ENCODE results near the gene USP11. TPM values are rescaled to one million over a fixed set of nuclear protein-coding genes. Genes with fewer than 3 reads are reported as not detected.
A peak's percentile ranks its signal among the peaks of the same experiment; 100 is the strongest.

The USP11 gene
- total and polyA plus RNA-seq, 2 experiments from 2014 or later, result 64.2 to 65.1 TPM

DNA sequence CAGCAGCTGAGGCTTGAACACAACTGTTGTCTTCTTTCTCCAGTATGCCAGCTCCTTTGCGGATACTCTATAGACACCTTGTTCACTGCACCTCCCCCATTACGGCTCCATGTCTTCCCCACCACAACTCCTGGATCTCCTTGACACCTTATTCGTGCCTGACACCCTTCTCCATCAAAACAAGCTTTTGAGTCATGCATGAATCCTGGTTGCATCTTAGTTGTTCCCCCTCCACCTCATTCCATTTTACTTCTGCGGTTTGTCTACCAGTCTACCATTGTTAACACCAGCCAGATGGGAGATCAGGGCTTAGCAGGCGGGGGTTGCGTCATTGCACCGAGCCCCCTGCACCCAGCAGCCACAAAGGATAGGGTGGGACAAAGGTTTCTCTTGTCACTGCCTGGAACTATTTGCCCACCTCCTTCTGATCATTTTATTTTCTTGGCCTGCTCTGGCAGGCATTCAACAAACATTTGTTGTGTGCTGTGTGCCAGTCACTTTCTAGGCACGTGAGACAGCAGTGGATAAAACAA is 16.4 kb upstream of the USP11 start (continued):
- TF ChIP-seq NANOG (IDR thresholded peaks at IDR 0.05; ENCODE audit: borderline replicate concordance), result no peak
- no peak for TF ChIP-seq JUNB (IDR thresholded peaks at IDR 0.05; ENCODE audit: unreplicated experiment)
- TF ChIP-seq, protein P1, sequence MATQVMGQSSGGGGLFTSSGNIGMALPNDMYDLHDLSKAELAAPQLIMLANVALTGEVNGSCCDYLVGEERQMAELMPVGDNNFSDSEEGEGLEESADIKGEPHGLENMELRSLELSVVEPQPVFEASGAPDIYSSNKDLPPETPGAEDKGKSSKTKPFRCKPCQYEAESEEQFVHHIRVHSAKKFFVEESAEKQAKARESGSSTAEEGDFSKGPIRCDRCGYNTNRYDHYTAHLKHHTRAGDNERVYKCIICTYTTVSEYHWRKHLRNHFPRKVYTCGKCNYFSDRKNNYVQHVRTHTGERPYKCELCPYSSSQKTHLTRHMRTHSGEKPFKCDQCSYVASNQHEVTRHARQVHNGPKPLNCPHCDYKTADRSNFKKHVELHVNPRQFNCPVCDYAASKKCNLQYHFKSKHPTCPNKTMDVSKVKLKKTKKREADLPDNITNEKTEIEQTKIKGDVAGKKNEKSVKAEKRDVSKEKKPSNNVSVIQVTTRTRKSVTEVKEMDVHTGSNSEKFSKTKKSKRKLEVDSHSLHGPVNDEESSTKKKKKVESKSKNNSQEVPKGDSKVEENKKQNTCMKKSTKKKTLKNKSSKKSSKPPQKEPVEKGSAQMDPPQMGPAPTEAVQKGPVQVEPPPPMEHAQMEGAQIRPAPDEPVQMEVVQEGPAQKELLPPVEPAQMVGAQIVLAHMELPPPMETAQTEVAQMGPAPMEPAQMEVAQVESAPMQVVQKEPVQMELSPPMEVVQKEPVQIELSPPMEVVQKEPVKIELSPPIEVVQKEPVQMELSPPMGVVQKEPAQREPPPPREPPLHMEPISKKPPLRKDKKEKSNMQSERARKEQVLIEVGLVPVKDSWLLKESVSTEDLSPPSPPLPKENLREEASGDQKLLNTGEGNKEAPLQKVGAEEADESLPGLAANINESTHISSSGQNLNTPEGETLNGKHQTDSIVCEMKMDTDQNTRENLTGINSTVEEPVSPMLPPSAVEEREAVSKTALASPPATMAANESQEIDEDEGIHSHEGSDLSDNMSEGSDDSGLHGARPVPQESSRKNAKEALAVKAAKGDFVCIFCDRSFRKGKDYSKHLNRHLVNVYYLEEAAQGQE (IDR thresholded peaks at IDR 0.05; ENCODE audit: unreplicated experiment), result no peak
- no peak for TF ChIP-seq STAT1 (IDR thresholded peaks at IDR 0.05; ENCODE audit: unreplicated experiment)
- TF ChIP-seq CREB1 (CRISPR knock-in tag; IDR thresholded peaks at IDR 0.05; ENCODE audit: low read depth), result no peak
- no peak for TF ChIP-seq ZNF114 (CRISPR knock-in tag; IDR thresholded peaks at IDR 0.05)
- TF ChIP-seq POLR2AphosphoS5 (IDR thresholded peaks at IDR 0.05; ENCODE audit: low read depth), result no peak

DNA sequence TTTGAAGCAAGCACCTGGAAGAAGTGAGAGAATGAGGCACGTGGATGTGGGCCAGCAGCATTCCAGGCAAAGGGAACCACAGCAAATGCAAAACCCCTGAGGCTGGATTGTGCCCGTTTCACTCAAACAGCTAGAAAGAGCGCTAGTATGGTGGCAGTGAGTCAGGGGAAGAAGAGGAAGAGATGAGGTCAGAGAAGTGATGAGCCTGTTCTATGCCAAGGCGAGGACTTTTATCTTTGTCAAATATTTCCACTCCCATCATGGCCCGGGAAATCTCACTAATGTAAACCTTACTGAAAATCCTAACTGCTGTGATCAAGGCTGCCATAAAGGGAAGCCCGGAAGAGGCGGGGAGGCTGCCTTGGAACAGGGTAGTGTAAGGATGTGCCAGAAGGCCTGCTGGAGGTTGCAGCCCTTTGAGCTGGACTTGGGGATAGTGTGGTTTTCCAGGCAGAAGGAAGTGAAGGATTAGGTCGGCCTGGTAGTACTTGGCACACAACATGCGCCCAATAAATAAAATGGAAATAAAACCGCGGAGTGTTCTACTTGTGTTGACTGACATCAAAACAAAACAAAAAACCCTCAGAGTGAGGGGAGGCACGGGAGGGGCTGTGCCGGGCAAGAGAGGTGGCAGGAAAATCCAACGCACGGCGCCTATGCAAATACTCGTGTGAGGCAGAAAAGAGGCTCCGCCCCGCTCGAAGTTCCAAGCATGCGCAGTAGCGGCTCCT is 15.5 kb upstream of the USP11 start:
- H3K4me1 Mint-ChIP-seq, result peaks cover 31% of the 10 kb centered on the region
- peaks cover 21% of the 10 kb centered on the region for H3K27me3 Mint-ChIP-seq (ENCODE audit: insufficient read depth, low read depth, poor library complexity)
- H3K36me3 ChIP-seq (ENCODE audit: insufficient read depth), result peaks cover 12% of the 10 kb centered on the region; the same call in 1 of the 2 replicates
- DNase-seq (ENCODE audit: low spot score) (peak; percentile 37), ATAC-seq (peak; percentile 21)
- H3K4me1 ChIP-seq (ENCODE audit: insufficient read depth), result no peaks in the 10 kb centered on the region
- peaks cover 7% of the 10 kb centered on the region; the same call in 1 of the 2 replicates for H3F3A ChIP-seq (replicated peaks; ENCODE audit: low read depth)
- no peaks in the 10 kb centered on the region for H3K9me3 Mint-ChIP-seq
- peak overlapping the region; percentile 84 for H3K27ac ChIP-seq (ENCODE audit: low read depth)
- H3K4me2 ChIP-seq, result peak overlapping the region; percentile 17; the same call in 1 of the 2 replicates
- H4K20me1 ChIP-seq (replicated peaks; ENCODE audit: insufficient read depth), result peaks cover under 1% of the 10 kb centered on the region; the same call in 1 of the 2 replicates
- H3K27me3 ChIP-seq (ENCODE audit: insufficient read depth), result no peaks in the 10 kb centered on the region
- peaks cover 52% of the 10 kb centered on the region for H3K36me3 Mint-ChIP-seq (ENCODE audit: low read depth)
- peaks cover 37% of the 10 kb centered on the region for H3K79me2 ChIP-seq (replicated peaks; ENCODE audit: insufficient read depth)
- H3K27ac Mint-ChIP-seq, result peak overlapping the region; percentile 95
- H2AFZ ChIP-seq, result no peak overlapping the region
- no peaks in the 10 kb centered on the region for H3K9me2 ChIP-seq (ENCODE audit: insufficient read depth)
- peak overlapping the region; percentile 92 for H3K4me3 Mint-ChIP-seq
- TF ChIP-seq EZH2phosphoT487 (IDR thresholded peaks at IDR 0.05; ENCODE audit: unreplicated experiment), result no peak
- TF ChIP-seq CREB1 (CRISPR knock-in tag; IDR thresholded peaks at IDR 0.05; ENCODE audit: low read depth), result no peak
- H3K4me3 ChIP-seq, result peak overlapping the region; percentile 37; the same call in 1 of the 2 replicates

DNA sequence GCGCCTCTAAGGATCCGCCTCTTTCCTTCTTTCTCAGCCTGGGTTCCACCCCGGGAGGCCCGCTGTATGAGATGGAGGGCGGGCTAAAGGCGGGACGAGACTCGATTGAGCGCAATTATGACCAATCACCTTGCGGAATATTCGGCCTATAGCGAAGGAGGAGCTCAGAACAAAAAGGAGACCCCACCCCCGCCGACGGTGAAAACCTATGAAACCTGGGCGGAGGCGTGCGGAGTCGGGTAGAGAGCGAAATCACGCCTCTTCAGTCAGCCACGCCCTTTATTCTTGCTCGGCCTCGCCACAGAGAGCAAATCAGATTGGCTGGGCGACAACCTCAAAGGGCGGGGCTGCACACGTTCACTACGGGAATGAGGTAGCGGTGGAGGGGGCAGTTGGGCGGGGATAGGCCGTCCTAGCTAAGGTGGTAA is 14.9 kb upstream of the USP11 start:
- H3K27me3 ChIP-seq (ENCODE audit: insufficient read depth), result no peaks in the 10 kb centered on the region
- no peaks in the 10 kb centered on the region for H3K4me1 ChIP-seq (ENCODE audit: insufficient read depth)
- peaks cover 37% of the 10 kb centered on the region for H3K79me2 ChIP-seq (replicated peaks; ENCODE audit: insufficient read depth)
- ATAC-seq (peak; percentile 79), DNase-seq (ENCODE audit: low spot score) (peak; percentile 96)
- Mint-ChIP-seq H3K9me3 (no peaks in the 10 kb centered on the region), H3K4me3 (peak overlapping the region; percentile 92), H3K4me1 (peaks cover 31% of the 10 kb centered on the region), H3K36me3 (ENCODE audit: low read depth) (peaks cover 50% of the 10 kb centered on the region), H3K27me3 (ENCODE audit: insufficient read depth, low read depth, poor library complexity) (peaks cover 20% of the 10 kb centered on the region), H3K27ac (peak overlapping the region; percentile 99)
- H4K20me1 ChIP-seq (replicated peaks; ENCODE audit: insufficient read depth), result no peaks in the 10 kb centered on the region
- peak overlapping the region; percentile 79 for H3K4me2 ChIP-seq
- 0 out of 2 replicates have a peak, but pooled peaks cover 7% of the 10 kb centered on the region for H3K36me3 ChIP-seq (ENCODE audit: insufficient read depth)
- H3K9me2 ChIP-seq (ENCODE audit: insufficient read depth), result no peaks in the 10 kb centered on the region
- peak overlapping the region; percentile 69 for H3K4me3 ChIP-seq
- H3F3A ChIP-seq (replicated peaks; ENCODE audit: low read depth), result peaks cover 7% of the 10 kb centered on the region; the same call in 1 of the 2 replicates
- H3K27ac ChIP-seq (ENCODE audit: low read depth), result peak overlapping the region; percentile 91
- H2AFZ ChIP-seq, result no peak overlapping the region
- TF ChIP-seq JUNB (IDR thresholded peaks at IDR 0.05; ENCODE audit: unreplicated experiment), result no peak
- TF ChIP-seq NANOG (IDR thresholded peaks at IDR 0.05; ENCODE audit: borderline replicate concordance), result no peak
- TF ChIP-seq, protein P2, sequence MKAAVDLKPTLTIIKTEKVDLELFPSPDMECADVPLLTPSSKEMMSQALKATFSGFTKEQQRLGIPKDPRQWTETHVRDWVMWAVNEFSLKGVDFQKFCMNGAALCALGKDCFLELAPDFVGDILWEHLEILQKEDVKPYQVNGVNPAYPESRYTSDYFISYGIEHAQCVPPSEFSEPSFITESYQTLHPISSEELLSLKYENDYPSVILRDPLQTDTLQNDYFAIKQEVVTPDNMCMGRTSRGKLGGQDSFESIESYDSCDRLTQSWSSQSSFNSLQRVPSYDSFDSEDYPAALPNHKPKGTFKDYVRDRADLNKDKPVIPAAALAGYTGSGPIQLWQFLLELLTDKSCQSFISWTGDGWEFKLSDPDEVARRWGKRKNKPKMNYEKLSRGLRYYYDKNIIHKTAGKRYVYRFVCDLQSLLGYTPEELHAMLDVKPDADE (IDR thresholded peaks at IDR 0.05), result no peak
- no peak for TF ChIP-seq ZNF114 (CRISPR knock-in tag; IDR thresholded peaks at IDR 0.05)
- TF ChIP-seq, protein P1 (IDR thresholded peaks at IDR 0.05; ENCODE audit: unreplicated experiment), result no peak
- no peak for TF ChIP-seq STAT1 (IDR thresholded peaks at IDR 0.05; ENCODE audit: unreplicated experiment)
- TF ChIP-seq ZNF331 (CRISPR knock-in tag; IDR thresholded peaks at IDR 0.05; ENCODE audit: low read depth), result no peak
- no peak for TF ChIP-seq POLR2AphosphoS5 (IDR thresholded peaks at IDR 0.05; ENCODE audit: low read depth)
- TF ChIP-seq EZH2 (IDR thresholded peaks at IDR 0.05; ENCODE audit: low read depth, unreplicated experiment), result no peak
